Posterior vena cava (tissue), 2 donors: ENCODE data around the gene MYO9A. TPM values are rescaled to one million over a fixed set of nuclear protein-coding genes. Genes with fewer than 3 reads are reported as not detected.

Experiments
- DNase-seq: peaks from one replicate; pipeline ENCODE4 v3.0.0-alpha.2; 2020; ENCODE audit warnings: low spot score
- intact Hi-C, 2 donors: fragments of 100-400 bp; cut with DNase I; formaldehyde crosslinking; loops; one replicate each; pipeline versions ENCODE4 v1.14.1 to v1.14.2; 2022 to 2023
- total RNA-seq, 2 donors: library from RNA; stranded (reverse); fragmentation: NEBNext Ultra II Directional; extraction: Animal tissue kit (Norgen Biotek cat#: 25700); gene quantifications; one replicate each; pipeline ENCODE4 v1.2.1, GENCODE V29; 2021
- donor health status: DM: yes; HTN: yes; CAD: no.
- donor health status: DM: yes; HTN: yes; CAD: no.

The MYO9A gene
- total RNA-seq, 2 donors from 2014 or later: 61.4 to 68.2 TPM

DNA sequence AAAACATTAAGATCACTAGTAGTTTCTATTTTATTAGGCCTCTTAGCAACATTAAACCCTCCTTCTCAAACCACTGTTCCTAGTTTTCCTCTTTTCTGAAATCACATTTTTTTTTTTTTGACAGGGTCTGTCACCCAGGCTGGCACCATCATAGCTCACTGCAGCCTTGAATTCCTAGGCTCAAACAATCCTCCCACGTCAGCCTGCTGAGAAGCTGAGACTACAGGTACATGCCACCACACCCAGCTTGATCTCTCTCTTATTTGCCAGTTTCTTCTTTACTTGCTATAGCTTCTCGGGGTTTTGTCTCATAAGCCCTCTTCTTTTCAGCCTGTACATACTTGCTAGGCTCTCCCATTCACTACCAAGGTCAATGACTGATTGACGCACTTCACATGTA lies 28.3 kb upstream of the MYO9A start:
- DNase-seq: no peak
- intact Hi-C loops: no loop called here

DNA sequence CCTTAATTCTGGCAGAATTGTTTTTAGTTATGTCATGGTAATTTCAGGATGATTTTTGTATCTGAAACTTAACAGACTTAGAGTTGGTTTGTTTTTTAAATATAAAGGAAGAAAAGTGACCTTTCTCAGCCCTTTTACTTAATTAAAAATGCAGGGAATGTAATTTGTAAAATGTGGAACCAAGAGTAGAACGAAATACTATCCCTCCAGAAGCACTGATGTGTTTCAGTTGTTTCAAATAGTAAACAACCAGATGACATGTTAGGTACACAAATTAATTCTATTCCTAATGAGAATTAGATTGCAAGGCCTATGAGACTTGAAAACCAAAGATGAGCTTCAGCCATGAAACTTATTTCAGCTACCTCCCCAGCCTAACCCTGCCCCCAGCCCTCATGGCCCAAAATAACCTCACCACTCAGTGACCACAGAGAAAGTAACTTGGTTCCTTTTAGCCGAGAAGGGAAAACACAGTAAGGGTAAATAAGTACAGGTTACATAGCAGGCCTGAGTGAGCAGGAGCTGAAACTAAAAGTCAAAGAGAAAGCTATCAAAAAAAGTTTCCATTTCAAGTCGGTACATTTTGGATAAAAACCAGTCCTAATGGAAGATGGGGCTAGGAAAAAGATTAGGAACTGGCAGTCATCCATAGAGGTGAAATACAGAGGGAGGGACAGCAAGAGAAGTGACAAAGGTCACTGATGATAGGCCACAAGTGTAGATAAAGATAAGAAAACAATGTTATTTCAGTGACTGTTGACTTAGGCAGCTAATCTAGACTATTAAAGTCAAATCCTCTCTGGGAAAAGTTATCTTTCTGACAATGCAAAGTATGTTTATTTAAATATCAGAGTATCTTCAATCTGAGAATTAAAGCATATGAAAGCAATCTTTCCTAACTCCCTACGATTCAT lies 23.5 kb upstream of the MYO9A start:
- intact Hi-C loops: no loop called here
- DNase-seq: no peak

DNA sequence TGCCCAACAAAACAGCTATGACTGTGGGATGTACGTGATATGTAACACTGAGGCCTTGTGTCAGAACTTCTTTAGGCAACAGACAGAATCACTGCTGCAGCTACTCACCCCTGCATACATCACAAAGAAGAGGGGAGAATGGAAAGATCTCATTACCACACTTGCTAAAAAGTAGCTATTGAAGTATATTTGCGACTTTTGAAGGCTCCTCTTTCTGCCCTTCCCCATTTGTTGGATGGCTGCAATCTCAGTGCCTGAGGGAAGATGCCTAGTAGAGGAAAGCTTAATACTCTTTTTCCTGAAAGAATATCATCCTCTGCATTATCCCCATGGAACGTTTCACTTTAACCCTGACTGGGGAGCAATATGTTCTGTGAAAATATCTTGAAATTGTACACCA lies 22.1 kb upstream of the MYO9A start:
- intact Hi-C loops: no loop called here

DNA sequence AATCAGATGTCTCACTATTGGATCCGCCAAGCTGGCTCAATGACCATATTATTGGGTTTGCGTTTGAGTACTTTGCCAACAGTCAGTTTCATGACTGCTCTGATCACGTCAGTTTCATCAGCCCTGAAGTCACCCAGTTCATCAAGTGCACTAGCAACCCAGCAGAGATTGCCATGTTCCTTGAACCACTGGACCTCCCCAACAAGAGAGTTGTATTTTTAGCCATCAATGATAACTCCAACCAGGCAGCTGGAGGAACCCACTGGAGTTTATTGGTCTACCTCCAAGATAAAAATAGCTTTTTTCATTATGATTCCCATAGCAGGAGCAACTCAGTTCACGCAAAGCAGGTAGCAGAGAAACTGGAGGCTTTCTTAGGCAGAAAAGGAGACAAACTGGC lies 21.7 kb upstream of the MYO9A start:
- intact Hi-C loops: no loop called here
- no peak for DNase-seq

More for the DNA sequence above, 22.1 kb upstream of the MYO9A start:
- DNase-seq: no peak

DNA sequence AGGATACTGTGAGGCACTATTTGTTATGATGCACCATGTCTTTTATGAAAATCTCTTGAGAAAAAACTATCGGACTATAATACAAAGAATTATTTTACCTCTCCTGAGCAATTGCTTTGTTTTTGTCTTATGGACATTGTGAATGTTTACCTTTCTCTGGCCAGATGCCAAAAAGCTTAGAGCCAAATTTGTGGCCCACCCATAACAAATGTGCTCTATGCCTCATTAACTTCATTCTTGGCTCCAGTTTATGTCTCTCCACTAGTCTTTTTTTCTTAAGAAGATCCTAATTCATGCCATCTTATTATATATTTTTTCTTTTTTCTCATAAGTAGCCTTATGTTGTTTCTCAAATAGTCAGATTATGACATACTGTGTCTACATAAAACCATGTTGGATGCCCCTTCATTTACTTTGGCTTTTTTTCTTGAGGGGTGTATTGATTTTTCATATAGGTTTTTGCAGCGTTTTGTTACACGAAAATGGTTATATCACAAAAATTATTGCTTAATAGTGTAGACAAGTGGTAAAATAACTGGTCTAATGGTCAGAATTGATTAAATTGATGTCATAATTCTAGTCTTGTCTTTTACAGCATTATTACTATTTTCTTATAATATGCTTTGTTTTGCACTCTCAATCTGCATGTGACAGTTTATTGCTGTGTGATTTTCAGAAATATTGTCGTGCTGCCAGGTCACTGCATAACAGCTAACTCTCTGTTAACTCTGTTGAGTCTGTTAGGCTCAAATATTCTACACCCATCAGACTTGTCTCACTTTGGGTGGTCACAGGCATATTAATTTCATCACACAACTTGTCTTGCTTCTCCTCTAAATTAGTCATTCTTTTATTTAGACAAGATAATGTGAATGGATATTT lies 18.5 kb upstream of the MYO9A start:
- no peak for DNase-seq
- intact Hi-C loops: no loop called here

DNA sequence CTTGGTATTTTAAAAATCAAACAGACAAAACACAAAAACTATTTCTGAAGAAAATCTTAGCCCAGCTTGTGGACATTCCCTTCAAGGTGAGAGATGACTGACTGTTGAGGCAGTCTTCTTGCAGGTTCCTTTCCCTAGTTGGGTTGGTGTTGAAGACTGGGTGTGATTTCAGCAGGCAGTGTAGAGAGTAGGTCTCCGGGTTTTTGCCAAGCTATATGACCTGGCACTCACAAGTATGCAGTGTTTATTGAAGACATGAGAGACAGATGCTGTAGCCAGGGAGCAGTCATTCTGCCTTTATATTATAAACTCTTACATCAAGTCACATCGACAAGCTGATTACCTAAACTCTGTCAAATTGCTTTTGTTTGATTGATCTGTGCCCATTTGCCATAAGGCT lies 17.8 kb upstream of the MYO9A start:
- intact Hi-C loops: no loop called here
- no peak for DNase-seq

DNA sequence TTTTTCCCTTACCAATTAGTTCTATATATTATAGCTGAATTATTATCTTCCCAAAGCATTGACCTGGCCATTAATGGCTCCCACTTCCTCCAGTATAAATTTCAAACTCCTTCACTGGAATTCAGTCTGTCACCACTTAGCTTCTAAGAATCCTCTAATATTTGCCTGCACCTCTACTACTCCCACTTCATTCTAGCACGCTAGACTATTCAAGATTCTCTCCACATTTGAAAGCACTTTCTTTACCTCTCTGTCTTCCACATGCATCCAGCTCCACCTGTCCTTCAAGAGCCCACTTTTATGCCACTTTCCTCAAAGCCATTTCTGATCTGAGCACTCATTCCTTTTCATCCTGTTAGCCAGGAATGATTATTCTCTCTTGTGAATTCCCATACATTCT lies 15.3 kb upstream of the MYO9A start:
- intact Hi-C loops: no loop called here
- no peak for DNase-seq

DNA sequence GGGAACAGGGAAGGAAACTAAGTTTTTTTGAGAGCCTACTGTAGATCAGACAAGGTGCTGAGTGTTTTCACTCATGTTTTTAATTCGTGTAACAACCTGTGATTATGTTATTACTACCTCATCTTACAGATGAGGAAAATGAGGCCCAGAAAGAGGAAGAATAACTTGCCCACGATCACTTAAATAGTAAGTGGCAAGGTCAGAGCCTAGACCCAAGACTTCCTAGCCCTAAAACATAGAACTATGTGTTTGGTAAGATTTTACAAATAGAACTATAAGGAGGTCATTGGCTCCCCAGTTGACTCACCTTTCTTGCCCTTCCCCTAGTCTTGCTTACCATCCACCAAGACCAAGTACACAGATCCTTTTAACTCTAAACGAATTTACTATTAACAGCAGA lies 14.0 kb upstream of the MYO9A start:
- intact Hi-C loops: no loop called here
- DNase-seq: no peak

DNA sequence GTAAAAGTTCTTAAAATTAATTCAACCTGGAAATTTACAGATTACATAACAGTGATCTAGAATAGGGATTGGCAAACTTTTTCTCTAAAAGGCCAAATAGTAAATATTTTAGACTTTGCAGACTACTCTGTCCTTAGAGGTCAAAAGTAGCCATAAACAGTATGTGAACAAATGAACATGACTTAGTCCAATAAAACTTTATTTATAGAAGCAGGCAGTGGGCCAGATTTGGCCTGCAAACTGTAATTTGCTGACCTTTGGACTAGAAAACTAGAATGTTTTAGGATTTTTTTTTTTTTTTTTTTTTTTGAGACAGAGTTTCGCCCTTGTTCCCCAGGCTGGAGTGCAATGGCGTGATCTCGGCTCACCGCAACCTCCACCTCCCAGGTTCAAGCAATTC lies 12.3 kb upstream of the MYO9A start:
- intact Hi-C loops: no loop called here

DNA sequence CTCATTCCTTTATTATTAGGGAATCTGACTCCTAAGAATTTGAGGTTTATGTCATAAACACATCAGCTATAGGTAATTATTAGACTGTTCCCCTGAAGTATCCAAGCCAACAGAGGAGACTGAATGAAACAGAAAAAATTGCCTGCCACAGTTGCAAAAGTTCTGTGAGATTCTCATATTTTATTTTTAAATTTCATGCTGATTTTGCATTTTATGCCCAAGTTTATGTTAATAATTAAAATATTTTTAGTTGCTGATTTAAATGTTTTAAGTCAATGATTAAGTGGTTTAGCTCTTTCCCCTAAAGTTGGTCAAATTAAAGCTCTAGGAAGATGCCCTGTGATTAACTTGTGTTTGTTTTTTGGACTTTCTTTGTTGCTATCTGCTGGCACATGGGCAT lies 10.4 kb upstream of the MYO9A start:
- DNase-seq: no peak
- intact Hi-C loops: no loop called here

More for the DNA sequence above, 12.3 kb upstream of the MYO9A start:
- DNase-seq: no peak

DNA sequence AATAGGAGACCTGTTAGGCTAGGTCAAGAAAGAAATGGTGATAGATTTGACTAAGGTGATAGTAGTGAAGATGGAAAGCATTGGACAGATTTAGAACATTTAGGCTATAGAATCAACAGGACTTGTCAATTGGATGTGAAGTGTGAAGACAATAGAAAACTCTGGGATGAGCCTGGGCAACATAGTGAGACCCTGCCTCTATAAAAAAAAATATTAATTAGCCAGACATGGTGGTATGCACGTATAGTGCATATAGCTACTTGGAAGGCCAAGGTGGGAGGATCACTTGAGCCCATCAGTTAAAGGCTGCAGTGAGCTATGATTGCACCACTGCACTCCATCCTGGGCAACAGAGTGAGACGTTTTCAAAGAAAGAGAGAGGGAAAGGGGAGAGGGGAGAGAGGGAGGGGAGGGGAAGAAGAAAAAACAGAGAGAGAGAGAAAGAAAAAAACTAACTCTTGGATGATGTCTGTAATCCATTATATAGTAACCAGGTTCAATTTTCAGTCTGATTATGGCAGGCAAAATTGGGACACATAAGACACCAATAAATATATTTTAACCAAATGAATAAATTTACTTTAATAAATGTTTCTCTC lies 9.9 kb upstream of the MYO9A start:
- no peak for DNase-seq

DNA sequence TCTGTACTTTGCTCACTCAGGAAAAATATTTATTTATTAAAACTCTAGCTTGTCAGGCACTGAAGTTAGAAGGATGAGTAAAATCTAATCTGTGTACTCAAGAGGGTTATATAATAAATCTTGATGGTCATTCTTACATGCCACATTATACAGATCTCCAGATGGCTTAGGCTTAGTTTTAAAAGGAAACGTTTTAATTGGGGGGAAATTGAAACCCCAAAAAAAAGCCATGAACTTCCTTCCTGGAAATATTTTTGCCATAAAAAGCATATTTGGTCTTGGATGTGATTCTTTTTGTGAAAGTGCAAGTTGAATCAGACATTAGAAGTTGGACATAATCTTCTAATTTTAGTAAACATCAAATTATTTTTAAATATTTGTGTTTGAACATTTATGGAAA lies 6.3 kb upstream of the MYO9A start:
- intact Hi-C loops: no loop called here

More for the DNA sequence above, 9.9 kb upstream of the MYO9A start:
- intact Hi-C loops: no loop called here

DNA sequence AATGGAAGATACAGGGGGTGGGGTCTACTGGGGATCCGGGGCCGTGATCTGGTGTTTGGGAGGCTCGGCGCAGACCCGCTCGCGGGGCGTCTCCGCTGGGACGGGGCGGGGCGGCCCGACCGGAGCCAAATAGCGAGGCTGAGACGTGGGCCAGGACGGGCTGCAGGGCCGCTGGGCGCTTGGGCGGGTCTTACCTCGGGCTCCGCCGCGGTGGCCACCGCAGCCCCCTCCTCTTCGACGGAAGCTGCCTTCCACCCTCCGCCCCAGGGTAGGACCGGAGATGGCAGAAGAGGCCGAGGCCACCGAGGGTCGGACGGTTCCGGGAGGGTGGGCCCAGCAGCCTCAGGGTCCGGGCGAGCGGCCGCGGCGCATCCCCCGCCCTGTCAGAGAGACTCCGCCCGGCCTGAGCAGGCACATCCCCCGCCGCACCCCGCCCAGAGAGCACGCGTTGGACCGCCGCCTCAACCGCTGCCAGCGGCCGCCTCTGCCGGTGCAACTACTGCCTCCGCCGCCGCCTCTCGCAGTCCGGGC lies 399 bp downstream of the MYO9A start:
- peak; percentile 94 for DNase-seq
- intact Hi-C loops: loop anchor here in 1 of 2 donors (5.0 kb wide), 1 partner anchor 155 kb away; the partner anchor contains the start of gene PARP6

More for the DNA sequence above, 6.3 kb upstream of the MYO9A start:
- no peak for DNase-seq

DNA sequence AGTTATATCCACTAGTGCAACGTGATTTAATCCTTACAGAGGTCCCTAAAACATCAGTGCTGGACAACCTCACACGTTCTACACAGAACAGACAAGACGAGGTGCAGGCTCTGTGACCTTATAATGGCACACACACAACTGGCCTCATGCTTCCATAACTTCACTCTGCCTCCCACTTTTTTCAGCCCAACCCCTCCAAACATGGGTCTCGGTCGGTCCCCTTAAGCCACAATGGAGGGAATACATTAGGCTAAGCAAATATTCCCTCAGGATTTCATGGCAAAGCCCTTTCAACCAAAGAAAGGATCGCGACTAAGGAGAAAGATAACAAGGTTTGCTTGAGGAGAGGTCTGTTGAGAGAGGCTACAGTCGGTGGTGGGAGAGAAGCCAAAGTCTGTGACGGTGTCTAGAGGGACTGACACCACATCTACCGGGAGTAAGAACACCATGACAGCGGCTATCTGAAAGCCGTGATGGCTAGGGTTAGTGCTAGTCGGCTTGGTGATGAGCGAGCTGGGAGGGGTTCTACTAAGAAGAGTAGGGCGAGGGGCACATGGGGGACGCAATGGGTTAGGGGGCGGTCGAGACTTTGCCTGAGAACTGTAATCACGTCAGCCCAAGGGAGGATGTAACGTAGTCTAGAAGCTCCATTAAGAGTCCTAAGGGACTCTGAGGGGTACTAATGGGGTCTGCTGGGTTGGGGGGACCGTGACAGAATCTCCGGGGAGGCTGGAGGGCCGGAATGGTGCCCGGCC lies 1.0 kb downstream of the MYO9A start:
- DNase-seq: no peak
- intact Hi-C loops: loop anchor here in 1 of 2 donors (5.0 kb wide), 1 partner anchor 155 kb away; the partner anchor contains the start of gene PARP6

DNA sequence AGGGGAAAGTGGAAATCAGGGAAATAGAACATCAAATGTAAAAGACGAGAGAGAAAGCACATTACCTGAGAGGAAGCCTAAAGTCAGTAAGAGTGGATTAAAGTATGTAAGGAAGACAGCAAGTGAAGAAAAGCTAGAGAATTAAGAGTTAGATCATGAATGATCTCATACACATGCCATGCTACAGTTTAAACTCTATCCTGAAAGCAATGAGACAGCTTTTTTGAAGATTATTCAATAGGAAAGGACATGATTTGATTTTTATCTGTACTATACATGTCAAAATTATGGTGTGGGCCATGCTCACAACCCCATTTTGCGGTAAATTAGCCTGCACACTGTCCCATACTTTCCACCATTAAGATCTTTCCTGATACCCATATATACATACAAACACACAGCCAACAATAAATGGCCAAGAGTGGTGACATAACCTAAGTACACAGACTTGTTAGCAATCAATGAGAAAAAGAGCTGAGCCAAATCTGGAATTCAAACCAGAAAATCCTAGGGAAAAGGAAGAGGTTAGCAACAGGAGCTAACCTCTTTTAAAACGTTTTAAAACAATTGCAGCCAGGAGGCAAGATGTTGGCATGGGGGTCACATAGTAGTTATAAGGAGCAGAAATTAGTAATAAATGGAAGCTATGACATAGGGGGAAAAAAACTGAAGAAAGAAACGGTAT lies 4.5 kb downstream of the MYO9A start:
- DNase-seq: no peak
- intact Hi-C loops: no loop called here

DNA sequence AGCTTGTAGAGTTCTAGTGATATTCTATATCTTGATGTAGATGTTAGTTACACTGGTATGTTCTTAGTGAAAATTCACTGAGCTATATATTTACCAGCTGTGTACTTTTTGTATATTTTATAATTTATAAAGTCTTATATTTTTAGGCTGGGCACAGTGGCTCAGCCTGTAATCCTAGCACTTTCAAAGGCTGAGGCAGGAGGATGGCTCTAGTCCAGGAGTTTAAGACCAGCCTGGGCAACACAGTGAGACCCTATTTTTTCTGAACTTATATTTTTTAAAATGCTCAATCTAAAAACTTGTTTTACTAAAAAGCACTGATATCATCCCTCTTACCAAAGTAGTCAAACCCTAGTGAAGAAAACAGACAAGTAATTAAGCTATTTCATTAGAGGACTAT lies 5.1 kb downstream of the MYO9A start:
- intact Hi-C loops: no loop called here
- no peak for DNase-seq

DNA sequence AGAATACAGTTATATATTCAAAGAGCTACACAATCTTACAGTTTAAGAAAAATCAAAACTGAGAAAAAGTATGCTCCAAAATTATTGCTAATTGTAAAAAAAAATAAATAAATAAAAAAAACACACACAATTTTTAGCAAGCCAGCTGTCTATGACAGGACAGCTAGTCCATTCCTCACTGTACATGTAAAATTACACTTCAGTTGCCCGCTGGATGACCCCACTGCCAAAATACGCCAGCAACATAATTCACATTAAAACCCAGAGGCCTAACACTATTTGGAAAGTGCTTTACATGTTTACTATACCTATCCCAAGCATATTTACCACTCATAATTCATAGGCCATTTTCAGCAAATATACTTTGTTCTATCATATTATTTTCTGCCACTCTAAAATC lies 5.8 kb downstream of the MYO9A start:
- DNase-seq: no peak

DNA sequence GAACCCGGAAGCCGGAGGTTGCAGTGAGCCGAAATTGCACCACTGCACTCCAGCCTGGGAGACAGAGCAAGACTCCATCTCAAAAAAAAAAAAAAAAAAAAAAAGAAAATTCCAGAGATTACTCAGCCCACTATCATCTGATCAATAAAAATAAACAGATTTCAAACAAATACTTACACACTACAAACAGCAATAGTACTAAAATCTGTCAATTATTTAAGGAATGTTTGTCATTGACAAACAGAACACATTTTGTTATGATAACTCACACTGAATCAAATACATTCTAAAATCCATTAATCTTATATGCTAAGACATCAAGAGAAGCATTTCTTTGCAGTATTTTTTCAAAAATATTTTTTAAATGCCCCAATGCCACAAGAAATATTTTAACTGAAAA lies 7.6 kb downstream of the MYO9A start:
- intact Hi-C loops: no loop called here
- DNase-seq: no peak

More for the DNA sequence above, 5.8 kb downstream of the MYO9A start:
- intact Hi-C loops: no loop called here
